Activated gamma-delta T cell (primary cell): ENCODE measurements around the gene CAMSAP1.

Source experiments
- DNase-seq: peaks from one replicate; lab custom pipeline; 2025; lab: John Stamatoyannopoulos, UW

The CAMSAP1 gene

DNA sequence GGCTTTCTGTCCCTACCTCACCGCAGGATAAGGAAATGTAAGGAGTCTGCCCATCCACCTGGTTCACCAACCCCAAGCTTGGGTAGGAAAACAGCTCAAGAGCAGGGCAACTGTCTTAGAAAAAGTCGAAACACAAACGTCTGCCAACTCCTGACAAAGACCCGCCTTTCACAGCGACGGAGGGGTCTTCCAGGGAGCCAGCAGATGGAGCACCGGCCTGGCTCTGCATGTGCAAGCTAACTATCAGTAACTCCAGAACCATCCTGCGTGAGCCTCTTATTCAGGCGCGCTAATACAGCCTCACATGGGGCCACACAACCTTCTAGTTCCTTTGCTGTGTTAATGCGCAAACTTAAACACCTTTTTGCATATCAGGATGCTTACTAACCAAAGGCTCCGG is 26.9 kb downstream of the CAMSAP1 start:
- DNase-seq: no peak

DNA sequence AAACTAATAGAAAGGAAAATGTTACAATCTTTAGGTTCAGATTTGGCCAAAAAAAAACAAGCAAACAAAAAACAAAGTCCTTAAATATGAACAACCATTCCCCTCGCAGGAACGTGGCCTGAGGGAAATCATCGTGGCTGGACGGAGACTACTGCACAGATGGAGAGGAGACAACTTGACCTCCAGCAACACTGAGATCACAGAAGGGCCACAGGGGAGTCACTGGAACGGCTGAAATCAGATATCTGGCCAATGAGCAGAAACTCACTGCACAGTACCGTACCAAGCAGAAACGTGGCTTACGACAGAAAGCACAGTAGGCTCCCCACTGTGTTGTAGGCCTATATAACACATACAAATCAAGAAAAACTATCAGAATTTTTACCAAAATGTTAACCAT is 27.7 kb downstream of the CAMSAP1 start:
- DNase-seq: no peak

DNA sequence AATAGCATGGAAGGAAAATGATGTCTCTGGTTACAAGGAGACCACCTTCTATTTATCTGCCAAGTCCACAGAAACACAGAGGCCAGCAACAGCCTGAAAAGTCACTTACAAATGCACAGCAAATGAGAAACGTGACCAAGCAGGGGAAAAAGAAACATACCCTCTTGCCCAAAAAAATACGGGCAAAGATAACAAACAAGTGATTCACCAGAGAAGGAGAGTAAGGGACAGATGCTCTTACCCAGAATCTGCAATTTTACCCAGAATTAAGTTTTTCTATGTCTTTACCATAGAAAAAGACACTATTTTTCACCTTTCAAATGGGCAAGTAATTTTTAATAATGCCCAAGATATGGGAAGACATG is 28.1 kb downstream of the CAMSAP1 start:
- no peak for DNase-seq

DNA sequence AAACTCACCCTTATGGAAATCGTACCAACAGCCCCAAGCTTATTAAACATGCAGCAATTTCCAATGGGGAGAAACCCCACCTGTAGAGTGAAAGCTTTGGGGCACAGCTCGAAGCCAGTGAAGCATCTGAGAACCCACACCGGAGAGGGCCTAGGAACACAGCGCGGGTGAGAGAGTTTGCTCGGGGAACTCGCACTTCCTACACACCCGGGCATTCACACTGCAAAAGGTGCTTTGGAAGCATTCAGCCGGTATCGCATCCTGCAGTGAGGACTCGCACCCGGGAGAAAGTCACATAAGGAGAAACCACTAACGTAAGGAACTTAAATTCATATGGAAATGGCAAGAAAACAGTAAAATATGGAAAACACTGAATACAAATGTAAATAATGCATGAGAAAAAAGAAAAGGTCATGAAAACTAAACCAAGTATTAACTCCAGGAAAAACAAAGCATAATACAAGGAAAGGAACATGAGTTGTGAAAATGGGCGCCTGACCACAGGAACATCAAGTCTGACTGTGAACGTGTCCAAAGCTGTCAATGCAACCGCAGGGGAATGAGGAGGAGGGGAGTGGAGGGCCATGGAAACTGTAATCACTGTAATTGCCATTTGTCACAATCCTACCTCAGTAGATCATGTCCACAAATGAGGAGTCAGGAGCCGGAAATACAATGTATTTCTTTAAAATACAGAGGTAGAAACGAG is 28.7 kb downstream of the CAMSAP1 start:
- no peak for DNase-seq

DNA sequence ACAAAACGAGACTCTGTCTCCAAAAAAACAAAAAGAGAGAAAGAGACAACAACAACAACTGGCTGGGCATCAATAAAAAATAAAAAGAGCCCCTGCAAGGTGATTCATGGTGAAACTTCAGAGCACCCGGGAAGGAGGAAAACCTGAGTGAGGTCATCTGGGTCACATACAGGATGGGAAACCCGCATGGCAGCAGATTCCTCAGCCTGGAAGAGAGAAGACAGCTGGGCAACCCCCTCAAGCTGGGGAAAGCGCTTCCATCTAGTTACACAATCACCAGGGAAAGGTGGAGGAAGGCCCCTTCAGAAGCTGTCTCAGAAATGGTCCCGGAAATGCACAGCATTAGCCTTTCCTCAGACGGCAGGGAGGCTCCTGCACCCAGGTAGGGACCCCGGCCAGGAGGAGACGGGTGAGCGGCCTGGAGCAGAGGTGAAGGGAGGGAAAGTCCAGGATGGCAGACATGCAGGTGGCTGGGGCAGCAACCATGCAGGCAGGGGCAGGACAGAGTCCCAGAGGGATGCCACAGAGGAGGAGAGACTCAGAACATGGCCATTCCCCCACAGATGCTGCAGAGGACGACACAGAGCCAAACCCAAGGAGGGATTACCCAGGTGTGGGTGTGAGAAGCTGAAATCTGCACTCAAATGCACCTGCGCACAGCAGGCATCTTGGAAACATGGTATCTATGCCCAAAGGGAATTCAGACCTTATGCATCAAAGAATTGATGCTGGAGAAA is 29.4 kb downstream of the CAMSAP1 start:
- DNase-seq: no peak

DNA sequence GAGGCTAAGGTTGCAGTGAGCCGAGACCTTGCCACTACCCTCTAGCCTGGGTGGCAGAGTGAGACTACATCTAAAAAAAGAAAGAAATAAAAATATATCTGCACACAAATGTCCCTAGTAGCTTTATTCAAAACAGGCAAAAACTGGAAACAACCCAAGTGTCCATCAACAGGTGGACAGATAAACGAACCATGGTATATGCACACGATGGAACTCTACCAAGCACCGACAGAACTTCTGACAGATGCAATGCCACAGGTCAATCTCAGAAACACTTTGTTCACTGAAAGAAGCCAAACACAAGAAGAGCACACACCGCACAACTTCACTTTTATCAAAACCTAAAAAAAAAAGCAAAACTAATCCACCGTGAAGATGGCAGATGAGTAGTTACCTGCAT is 30.4 kb downstream of the CAMSAP1 start:
- DNase-seq: no peak

DNA sequence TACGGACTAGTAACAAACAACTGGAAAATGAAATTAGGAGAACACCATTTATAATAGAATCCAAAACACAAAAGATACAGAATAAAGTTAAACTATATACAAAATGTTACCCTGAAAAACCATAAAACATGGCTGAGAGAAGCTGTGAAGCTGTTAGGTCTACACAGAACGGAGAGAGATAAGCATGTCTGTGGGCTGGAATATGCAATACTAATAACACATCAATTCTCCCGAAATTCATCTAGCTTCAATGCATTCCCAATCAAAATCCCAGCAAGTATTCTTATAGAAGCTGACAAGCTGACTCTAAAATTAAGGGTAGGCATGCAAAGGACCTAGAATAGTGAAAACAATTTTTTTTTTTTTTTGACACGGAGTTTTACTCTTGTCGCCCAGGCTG is 32.5 kb downstream of the CAMSAP1 start:
- DNase-seq: no peak

DNA sequence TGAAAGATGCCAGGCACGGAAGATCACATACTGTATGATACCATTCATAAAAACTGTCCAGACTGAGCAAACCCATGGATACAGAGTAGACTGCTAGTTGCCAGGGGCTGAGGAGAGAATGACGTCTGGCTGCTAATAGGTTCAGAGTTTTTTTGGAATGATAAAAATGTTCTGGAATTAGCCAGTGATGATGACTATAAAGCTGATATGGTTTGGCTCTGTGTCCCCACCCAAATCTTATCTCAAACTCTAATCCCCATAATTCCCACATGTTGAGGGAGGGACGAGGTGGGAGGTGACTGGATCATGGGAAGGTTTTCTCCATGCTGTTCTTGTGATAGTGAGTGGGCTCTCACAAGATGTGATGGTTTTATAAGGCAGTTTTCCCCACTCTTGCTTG is 37.4 kb downstream of the CAMSAP1 start:
- DNase-seq: no peak

DNA sequence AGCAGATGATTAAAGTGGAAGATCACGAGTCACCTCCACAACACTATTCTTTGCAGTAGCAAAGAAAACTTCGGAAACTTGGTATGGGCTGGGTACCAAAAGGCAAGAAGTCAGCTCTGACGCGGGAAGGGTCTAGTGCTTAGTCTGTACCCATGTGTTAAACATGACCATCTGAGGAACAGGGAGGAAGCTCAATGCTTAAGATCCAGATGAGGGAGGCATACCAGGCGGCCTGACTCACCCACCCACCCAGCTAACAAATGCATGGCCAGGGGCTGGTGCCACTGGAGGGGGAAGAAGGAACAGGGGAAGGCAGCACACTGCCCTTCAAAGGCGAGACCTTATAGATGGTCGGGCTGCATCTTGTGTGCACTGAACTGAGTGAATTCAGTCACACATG is 41.8 kb downstream of the CAMSAP1 start:
- DNase-seq: no peak

DNA sequence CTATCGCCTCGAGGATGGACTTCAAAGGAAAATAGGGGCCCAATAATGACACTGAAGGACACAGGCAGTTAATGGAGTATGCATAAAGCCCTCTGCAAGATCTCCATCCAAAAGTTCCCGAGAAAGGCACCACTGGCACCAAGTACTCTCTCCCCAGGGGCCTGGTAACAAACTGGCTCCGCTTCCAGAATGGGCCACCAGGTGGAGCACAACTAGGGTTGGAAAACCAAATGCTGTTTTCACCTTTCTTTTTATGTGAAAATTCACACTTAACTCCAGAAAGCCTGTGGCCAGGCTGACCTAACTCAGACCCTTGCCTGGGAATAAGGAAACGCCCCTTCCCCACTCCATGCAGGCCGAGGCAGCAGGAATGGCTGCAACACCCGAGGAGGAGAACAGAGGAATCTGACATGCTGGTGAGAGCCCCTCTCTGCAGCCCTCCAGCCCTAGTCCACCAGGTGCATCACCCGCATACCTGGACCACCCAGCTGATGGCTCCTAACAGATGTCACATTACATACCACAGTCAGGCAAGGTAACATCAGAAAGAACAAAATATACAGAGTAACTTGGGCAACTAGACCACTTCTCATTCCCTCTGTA is 42.8 kb downstream of the CAMSAP1 start:
- no peak for DNase-seq

DNA sequence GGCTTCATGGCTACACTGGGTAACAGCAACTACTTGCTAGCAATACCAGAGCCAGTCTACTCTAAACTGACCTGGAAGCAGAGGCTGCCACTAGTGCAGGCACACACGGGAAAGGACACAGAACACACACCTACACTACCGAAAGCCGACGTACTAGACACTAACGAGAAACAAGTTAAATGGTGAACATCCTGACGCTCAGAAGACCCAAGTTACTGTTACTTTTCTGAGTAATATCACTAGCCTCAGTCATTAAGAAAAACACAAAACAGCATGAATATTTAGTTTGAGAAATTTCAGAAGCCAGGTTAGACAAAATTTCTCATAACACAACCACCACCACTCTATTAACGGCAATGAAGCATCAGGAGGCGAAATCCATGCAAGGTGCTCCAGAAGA is 44.5 kb downstream of the CAMSAP1 start:
- no peak for DNase-seq

DNA sequence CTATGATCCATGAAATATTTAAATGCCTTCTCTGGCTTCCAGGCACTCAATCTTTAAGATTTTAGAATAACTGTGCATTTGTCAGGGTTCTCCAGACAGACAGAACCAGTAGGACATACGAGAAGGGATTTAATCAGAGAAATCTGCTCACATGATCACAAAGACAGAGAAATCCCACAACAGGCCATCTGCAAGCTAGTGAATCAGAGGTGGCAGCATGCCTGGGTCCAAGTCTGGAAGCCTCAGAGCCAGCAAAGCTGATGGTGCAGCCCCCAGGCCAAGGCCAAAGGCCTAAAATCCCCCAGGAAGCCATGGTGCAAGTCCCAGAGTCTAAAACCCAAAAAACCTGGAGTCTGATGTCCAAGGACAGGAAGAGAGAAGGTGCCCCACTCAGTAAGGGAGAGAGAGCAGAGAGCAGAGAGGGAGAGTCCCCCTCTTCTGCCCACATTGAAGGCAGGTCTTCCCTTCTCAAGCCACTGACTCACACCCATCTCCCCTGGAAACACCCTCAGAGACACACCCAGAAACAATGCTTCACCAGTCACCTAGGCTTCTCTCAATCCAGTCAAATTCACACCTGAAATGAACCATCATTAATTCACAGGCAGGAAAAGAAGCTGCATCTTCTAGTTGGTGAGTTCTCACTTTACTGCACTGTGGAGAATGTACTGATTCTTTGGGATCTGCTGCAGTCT is 48.7 kb downstream of the CAMSAP1 start:
- DNase-seq: no peak

DNA sequence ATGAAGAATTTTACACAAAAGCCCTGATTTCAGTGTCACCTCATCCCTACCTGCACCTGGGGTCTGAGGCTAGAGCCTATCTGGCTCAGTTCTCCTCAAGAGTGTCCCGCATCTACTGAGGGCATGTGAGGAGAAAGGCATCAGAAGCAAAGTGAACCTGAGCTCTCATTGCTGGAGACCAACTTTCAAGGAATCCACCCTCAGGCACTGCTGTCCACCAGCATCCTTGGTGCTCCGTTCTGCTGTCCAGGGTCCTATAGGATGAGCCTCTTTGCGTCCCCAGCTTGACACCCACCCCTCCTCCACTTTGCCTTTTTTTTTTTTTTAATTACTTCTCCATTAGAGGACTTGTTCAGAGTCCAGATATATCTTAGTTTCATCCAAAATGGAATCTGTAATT is 49.5 kb downstream of the CAMSAP1 start:
- DNase-seq: no peak

DNA sequence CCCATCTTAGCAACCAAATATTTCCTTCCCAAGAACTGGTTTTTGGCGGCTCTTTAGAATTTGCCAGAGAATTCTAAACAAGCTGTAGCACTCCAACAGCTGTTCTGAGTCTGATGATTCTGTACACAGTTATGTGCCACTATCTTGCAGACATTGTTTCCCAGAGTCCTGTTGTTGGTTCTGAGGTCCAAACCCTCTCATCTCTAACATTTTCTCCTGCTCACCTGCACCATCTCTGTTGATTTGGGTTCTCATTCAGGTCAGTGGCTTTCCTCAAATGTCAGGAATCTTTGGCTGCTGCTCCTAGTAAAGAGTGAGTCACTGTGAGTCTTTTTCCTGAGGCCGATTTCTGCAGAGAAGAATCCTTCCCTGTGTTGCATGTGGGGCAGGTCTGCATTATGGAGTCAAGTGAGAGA is 50.0 kb downstream of the CAMSAP1 start:
- no peak for DNase-seq

DNA sequence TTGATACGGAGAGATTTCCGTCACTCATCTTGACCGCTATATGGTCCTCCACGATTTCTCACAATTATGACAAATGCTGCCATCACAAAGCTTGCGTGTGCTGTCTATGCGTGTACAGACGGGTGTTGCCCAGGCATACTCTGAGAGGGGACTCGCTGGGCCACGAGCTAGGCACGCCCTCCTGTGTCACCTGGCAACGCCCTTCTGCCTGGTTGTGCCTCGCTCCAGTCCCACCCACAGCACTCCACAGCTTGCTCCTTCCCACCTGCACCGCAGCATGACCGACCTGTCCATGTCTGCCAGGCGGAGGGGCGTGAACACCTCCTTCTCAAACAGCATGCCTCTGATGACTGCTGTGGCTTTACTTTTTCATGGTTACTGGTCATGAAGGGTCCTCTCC is 55.6 kb downstream of the CAMSAP1 start:
- DNase-seq: no peak

DNA sequence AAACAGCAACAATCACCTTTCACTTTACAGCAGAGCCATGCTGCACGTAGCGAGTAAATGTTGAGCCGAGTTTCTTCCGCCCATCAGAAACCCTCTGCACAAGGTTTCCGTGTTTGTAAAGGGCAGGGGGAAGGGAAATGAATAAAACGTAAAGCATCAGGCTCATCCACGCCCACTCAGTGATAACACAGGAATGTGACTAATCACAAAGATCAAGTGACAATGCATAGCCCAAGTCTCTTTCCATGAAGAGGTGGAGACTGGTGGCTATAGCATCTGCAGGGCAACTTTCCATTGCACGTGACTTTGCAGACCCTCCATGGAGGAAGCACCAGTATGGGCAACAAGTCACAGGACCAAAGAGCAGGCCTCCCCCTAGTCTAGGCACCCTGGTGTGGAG is 56.6 kb downstream of the CAMSAP1 start:
- DNase-seq: no peak

DNA sequence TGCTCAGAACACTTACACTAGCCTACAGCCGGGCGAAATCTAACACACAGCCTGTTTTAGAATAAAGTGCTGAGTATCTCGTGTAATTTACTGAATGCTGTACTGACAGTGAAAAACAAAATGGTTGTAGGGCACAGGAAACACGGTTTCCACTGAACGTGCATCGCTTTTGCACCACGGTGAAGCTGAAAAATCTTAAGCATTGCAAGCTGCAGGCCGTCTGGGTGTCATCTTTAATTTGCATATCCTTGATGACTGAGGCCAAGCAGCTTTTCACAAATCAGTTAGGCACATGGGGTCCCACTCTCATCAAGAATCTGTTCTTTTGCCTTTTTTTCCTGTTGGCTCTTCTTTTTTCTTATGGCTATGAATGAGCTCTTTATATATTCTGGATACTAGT is 58.2 kb downstream of the CAMSAP1 start:
- DNase-seq: no peak

DNA sequence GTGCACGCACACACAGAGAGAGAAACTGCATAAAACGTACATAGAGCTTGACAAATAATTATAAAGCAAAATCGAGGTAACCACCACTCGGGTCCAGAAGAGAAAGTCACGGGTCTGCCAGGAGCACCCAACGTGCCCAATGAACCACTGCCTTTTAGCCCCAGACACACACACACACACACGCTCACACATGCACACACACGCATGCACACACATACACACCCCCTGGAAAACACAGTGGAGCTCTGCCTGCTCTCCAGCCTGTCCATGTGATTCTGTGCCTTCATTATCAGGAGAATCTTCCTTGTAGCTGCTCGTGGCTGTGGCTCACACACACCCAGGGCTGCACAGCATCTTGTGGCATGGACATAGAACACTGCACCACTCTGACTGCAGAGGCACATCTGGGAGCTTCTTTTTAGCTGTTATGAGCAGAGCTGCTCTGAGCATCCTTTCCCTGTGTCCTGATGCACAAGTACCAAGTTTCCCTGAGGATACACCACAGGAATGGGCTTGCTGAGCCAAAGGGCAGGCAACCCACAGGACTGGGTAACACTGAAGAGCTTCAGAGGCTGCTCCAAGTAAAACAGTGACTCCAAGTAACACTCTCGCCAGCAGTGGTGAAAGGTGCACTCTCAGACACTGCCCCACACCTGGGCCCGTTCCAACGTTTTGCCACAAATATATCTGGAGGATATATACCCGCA is 58.9 kb downstream of the CAMSAP1 start:
- DNase-seq: no peak

DNA sequence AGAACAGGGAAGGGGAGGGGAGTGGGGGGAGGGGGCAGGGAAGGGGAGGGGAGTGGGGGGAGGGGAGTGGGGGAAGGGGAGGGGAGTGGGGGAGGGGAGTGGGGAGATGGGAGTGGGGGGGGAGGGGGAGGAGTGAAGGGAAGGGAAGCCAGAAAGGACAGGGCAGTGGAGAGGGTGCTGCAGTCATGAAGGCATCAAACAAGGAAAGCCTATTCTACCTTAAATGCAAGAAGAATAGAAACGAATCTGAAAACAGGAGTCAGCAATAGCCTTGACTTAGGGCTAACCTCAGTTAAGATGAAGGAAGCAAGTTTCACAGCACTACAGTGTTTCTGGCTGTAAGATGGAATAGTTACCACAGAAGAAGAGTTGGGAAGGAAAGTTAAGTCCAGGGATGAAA is 59.5 kb downstream of the CAMSAP1 start:
- DNase-seq: no peak

DNA sequence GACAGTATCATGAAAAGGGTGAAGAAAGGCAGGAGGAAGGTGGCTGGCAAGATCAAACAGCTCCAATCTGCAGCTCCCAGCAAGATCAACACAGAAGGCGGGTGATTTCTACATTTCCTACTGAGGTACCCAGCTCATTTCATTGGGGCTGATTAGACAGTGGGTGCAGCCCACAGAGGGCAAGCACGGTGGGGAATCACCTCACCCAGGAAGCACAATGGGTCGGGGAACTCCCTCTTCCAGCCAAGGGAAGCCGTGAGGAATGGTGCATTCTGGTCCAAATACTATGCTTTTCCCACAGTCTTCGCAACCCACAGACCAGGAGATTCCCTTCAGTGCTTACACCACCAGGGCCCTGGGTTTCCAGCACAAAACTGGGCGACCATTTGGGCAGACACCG is 66.8 kb downstream of the CAMSAP1 start:
- DNase-seq: no peak

DNA sequence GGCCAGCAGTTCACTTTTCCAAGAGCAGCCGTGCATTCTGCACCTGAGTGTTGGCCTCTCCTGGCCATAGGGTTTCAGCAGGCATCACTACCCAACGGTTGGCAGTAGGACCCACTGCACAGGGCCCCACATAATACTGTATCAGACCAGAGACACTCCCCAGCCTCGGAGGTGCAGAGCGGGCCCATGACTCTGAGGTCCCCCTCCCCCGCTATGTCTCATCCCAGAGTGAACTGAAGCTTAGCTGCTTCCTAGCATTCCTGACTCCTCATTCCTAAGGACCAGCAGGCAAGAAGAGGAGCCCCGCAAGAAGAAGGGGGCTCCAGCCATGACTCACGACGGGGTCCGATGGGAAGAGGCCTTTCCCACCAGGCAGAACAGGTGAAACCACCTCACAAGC is 67.2 kb downstream of the CAMSAP1 start:
- DNase-seq: no peak

DNA sequence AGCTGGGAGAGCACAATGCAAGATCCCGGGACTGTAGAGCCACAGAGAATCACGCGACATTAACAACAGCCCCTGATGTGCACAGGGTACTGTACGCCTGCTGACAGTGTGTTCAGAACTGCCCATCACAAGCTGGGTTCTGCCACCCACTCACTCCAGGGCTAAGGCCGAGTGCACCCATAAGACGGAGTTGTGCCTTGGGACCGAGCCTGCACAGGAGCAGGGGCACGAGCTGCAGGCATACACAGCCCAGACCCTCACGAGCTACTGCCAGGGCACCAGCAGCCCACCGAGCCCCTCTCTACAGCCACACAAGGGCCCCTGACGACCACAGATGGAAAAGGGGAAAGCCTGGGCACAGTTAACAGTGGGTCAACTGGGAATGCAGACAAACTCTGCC is 67.8 kb downstream of the CAMSAP1 start:
- no peak for DNase-seq
